Aorta (tissue), 5 donors: ENCODE measurements around the gene LIPK. TPM values are rescaled to one million over a fixed set of nuclear protein-coding genes. Genes with fewer than 3 reads are reported as not detected.

ENCODE experiments used
- ATAC-seq: fragments of 200-7000 bp; cut with Tn5 transposase; one replicate; pipeline ENCODE4 v1.9.1; 2022; ENCODE audit warnings: moderate library complexity; ENCODE audit not compliant: low FRiP score
- DNase-seq, 2 donors: peaks; one replicate each; pipeline ENCODE4 v3.0.0-alpha.2; 2020
- H3K27ac ChIP-seq, 2 donors: one replicate each; pipeline ENCODE4 v1.5.1; 2013; ENCODE audit warnings: low read length in 2 of 2, mild to moderate bottlenecking in 2 of 2, moderate library complexity in 2 of 2, control low read depth in 1 of 2, inconsistent platforms in 1 of 2, low read depth in 1 of 2
- H3K27me3 ChIP-seq, 2 donors: one replicate each; pipeline ENCODE4 v1.6.1; 2013; ENCODE audit warnings: control low read depth in 1 of 2, low read length in 1 of 2, mild to moderate bottlenecking in 1 of 2, moderate library complexity in 1 of 2; ENCODE audit not compliant: insufficient read depth in 2 of 2, control insufficient read depth in 1 of 2
- H3K36me3 ChIP-seq, 2 donors: one replicate each; pipeline ENCODE4 v1.6.1; 2013; ENCODE audit warnings: control low read depth in 1 of 2, low read length in 1 of 2, mild to moderate bottlenecking in 1 of 2; ENCODE audit not compliant: insufficient read depth in 2 of 2, control insufficient read depth in 1 of 2
- H3K4me1 ChIP-seq, 2 donors: one replicate each; pipeline ENCODE4 v1.6.1; 2013; ENCODE audit warnings: low read length in 2 of 2, control low read depth in 1 of 2, mild to moderate bottlenecking in 1 of 2, moderate library complexity in 1 of 2; ENCODE audit not compliant: insufficient read depth in 2 of 2, control insufficient read depth in 1 of 2
- H3K4me3 ChIP-seq, 2 donors: one replicate each; pipeline ENCODE4 v1.5.1; 2013; ENCODE audit warnings: low read length in 2 of 2, control low read depth in 1 of 2, mild to moderate bottlenecking in 1 of 2
- H3K9me3 ChIP-seq: one replicate; pipeline ENCODE4 v1.6.1; 2013; ENCODE audit warnings: mild to moderate bottlenecking, low read length; ENCODE audit not compliant: control insufficient read depth
- WGBS, 2 donors: extraction: QIAGEN DNeasy Blood & Tissue Kit; methylation state at CpG; one replicate each; pipeline ENCODE4 v1.1.7; 2013; 5-methylcytosine and 5-hydroxymethylcytosine counted together
- intact Hi-C, 2 donors: fragments of 100-400 bp; cut with DNase I; formaldehyde crosslinking; loops; one replicate each; pipeline versions ENCODE4 v1.14.2 to v1.15.0; 2022
- polyA plus RNA-seq, 2 donors: library from polyadenylated mRNA; stranded (reverse); fragments of 200-250 nt; gene quantifications; one replicate each; pipeline ENCODE4 v1.2.3, GENCODE V29; 2013
- total RNA-seq, 2 donors: library from RNA; stranded (reverse); fragmentation: NEBNext Ultra II Directional; extraction: Animal tissue kit (Norgen Biotek cat#: 25700); gene quantifications; one replicate each; pipeline ENCODE4 v1.2.1, GENCODE V29; 2021
- donor health status: healthy with polysubstance abuse.
- donor health status: Bipolar disorder and iron deficiency.
- donor health status: DM: no; HTN: no; CAD: no.
- donor health status: DM: no; HTN: no; CAD: no.
- donor health status: DM: yes; HTN: yes; CAD: no.

LIPK gene
- total and polyA plus RNA-seq, 4 donors = not detected

DNA sequence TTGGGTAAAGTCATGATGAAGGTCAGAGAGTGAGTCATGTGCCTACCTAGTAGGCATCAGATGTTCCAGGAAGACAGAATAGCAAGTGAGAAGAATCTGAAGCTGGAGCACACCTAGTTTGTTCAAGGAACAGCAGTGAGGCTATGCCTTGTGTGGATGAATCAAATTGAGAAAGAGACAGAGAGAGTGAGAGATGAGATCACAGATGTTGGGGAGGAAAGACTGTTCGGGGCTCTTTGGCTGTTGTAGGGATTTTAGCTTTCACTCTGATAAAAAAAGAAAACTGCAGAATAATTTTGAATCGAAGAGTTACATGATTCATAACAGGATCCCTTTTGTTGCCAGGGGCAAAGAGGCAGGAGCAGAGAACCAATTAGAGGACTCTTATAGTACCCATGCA lies 35.6 kb upstream of the LIPK start:
- no peak for ATAC-seq
- WGBS, 2 donors = 53 to 74% methylated on average over 2 of the region's 2 CpGs
- H3K27ac ChIP-seq = no peak overlapping the region

DNA sequence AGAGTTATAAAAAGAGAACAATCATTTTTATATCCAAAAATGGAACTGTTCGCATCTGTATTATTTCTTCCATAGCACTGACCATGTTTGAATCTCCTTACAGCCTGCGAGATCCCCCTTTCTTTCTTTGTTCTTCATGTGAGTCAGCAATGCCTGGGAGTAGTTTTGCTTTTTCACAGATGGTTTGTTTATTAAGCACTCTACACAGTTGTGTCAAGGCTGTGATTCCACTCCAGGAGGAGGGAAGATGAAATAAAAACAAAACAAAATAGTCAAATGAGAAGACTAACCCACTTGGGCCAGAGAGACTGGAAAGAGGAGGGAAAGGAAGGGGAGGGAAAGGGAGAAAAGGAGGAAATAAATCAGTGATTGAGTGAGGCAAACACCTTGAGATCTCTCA lies 34.0 kb upstream of the LIPK start:
- Histone ChIP-seq H3K36me3 (no peaks in the 10 kb centered on the region), H3K27me3 (no peaks in the 10 kb centered on the region), H3K27ac (no peak overlapping the region), H3K4me3 (no peak overlapping the region), H3K4me1 (no peaks in the 10 kb centered on the region), H3K9me3 (no peaks in the 10 kb centered on the region)
- intact Hi-C loops = no loop called here
- no peak for ATAC-seq
- WGBS, 2 donors = 59 to 81% methylated on average over 2 of the region's 2 CpGs
- DNase-seq = no peak

More for the DNA sequence above, 35.6 kb upstream of the LIPK start:
- no peak for DNase-seq
- Histone ChIP-seq H3K9me3 (no peaks in the 10 kb centered on the region), H3K4me3 (no peak overlapping the region), H3K36me3 (no peaks in the 10 kb centered on the region), H3K4me1 (no peaks in the 10 kb centered on the region), H3K27me3 (no peaks in the 10 kb centered on the region)
- intact Hi-C loops = no loop called here

DNA sequence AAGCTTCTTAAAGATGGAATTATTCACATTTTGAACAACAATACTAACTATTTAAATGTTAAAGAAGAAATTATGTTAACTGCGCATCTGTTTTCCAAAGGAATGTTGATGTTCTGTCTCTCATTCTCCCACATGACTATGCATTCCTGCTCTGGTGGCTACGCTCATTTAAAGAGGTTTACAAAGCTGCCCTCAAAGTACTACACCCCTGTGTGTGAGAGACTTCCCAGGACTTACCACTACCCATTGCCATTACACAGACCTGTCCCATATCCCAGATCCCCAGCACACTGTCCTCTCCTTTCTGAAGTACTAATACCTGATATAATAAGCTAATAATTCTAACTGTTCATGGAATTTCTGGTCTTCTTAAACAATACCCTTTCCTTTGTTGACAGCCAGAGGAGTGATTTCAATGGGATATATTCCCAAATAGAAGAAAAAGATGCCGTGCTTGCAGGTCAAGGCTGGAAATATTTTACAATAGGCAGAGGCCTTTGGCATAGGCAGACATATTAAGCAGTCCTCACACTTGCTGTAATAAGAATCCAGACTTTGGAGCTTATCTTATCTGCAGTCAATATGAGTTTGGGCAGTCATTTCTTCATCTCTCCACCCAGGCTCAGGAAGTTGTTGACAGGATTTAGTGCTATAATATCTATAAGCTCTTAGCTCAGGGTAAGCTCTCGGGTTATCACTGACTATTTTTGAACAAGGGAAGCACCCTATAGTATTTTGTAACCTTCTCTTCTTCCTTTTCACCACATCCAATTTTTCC lies 29.6 kb upstream of the LIPK start:
- ATAC-seq (no peak), DNase-seq (no peak)
- Histone ChIP-seq H3K4me1 (no peaks in the 10 kb centered on the region), H3K4me3 (no peak overlapping the region), H3K27ac (no peak overlapping the region), H3K36me3 (no peaks in the 10 kb centered on the region), H3K27me3 (no peaks in the 10 kb centered on the region), H3K9me3 (no peaks in the 10 kb centered on the region)
- WGBS, 2 donors = 41 to 63% methylated on average over 4 of the region's 4 CpGs
- intact Hi-C loops = no loop called here

DNA sequence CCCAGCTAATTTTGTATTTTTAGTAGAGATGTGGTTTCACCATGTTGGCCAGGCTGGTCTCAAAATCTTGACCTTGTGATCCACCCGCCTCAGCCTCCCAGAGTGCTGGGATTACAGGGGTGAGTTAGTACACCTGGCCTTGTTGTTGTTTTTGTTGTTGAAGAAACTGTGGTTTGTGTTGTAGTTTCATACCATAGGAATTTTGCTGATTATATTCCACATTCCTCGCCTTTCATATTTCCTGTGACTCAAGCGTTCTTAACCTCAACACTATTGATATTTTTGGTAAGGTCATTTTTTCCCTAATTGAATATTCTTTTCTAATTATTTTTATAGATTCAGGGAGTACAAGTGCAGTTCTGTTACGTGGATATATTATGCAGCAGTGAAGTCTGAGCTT lies 25.1 kb upstream of the LIPK start:
- Histone ChIP-seq H3K4me3 (no peak overlapping the region), H3K36me3 (no peaks in the 10 kb centered on the region), H3K27ac (no peak overlapping the region), H3K9me3 (no peaks in the 10 kb centered on the region), H3K4me1 (no peaks in the 10 kb centered on the region), H3K27me3 (no peaks in the 10 kb centered on the region)
- DNase-seq (no peak), ATAC-seq (no peak)
- intact Hi-C loops = no loop called here
- WGBS, 2 donors = 83 to 85% methylated on average over 4 of the region's 4 CpGs

DNA sequence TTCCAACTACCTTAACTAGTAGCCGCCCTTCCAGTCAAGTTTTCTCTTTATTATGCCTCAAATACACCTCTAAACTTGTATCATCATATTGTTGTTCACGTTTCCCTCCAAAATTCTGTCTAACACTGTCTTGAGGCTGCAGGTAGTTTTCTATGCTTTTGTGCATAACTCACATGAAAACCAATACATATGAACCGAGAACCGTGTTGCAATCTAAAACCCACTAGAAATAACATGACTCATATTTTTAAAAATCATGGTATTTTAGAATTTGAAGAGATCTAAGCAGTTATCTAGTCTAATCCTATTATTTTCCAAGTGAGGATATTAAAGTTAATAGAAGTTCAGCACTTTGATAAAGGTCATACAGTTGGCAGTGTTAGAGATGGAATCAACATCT lies 23.6 kb upstream of the LIPK start:
- H3K27me3 ChIP-seq = no peaks in the 10 kb centered on the region
- H3K27ac ChIP-seq = no peak overlapping the region
- H3K9me3 ChIP-seq = no peaks in the 10 kb centered on the region
- H3K4me3 ChIP-seq = no peak overlapping the region
- no peaks in the 10 kb centered on the region for H3K4me1 ChIP-seq
- intact Hi-C loops = no loop called here
- no peak for DNase-seq
- WGBS, 2 donors = 73% methylated on average over 4 of the region's 4 CpGs
- no peaks in the 10 kb centered on the region for H3K36me3 ChIP-seq
- no peak for ATAC-seq

DNA sequence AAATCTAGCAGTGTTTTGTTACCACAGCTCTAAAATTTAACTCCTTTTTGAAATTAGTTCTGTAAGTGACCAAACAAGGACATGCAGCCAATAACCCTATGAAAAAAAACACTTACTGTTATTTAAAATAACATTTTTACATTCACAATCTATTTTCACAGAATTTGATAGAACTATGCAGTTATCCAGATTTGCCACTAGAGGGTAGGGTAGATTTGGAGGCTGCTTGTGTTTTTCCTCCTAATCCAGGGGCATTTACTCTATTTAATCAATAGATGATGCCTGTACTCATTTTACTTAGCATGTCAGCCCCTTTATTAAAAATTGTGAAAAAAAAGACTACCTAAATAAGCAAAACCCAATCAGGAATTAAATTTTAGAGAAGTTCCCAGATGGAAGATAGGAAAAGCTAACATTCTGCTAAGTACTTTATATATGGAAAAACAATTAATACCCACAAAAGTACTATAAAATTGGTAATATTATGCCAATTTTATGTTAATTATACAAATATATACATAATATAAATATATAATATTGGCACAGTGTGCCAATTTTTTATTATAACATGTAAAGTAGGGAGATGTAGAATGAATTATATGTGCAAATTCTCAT lies 18.1 kb upstream of the LIPK start:
- DNase-seq (no peak), ATAC-seq (no peak)
- Histone ChIP-seq H3K4me3 (no peak overlapping the region), H3K9me3 (no peaks in the 10 kb centered on the region), H3K36me3 (no peaks in the 10 kb centered on the region), H3K27ac (no peak overlapping the region), H3K4me1 (no peaks in the 10 kb centered on the region), H3K27me3 (no peaks in the 10 kb centered on the region)
- intact Hi-C loops = no loop called here

DNA sequence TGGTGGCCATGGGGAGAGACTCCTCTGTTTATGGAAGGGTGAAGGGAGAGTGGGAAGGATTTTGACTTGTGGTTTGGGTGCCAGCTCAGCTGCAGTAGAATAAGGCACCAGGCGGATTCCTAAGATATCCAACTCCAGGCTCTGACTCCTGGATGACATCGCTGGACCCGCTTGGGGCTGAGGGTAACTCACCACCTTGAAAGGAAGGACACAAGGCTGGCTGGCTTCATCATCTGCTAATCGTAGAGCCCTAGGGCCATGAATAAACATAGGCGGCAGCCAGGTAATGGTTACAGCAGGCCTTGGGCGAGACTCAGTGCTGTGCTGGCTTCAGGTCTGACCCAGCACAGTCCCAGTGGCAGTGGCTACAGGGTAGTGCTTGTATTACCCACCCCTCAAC lies 16.7 kb upstream of the LIPK start:
- ATAC-seq (no peak), DNase-seq (no peak)
- WGBS, 2 donors = 93 to 94% methylated on average over 6 of the region's 6 CpGs
- Histone ChIP-seq H3K9me3 (no peaks in the 10 kb centered on the region), H3K36me3 (no peaks in the 10 kb centered on the region), H3K4me1 (no peaks in the 10 kb centered on the region), H3K27me3 (no peaks in the 10 kb centered on the region), H3K27ac (no peak overlapping the region), H3K4me3 (no peak overlapping the region)
- intact Hi-C loops = no loop called here

DNA sequence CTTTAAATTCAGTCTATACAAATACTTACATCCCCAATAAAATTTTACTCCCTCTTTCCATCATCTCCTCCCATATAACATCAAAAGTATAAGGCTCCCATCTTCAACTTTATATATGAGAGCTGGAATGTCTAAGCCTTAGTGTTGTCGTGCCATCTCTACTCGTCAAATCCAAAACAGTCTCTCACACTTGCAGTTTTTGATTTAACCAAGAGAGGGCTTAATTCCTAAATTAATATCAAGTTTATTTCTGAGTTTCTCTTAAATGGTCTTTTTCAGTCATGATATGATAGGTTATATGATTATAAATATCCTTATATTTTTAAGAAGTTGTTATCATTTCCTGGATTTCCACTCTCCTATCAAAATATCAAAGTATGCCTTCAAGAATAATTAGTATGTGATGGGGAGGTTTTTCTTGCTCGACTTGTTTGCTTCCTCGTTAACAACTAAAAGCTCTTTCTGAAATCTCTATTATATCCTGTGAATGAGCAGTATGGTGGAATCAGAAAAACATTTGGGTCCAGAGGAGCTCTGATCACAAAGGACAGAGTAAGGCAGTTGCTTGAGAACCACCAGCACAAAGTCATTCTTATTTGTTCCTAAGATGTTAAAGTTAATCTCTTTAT lies 12.5 kb upstream of the LIPK start:
- 50 to 55% methylated on average over 4 of the region's 4 CpGs for WGBS, 2 donors
- no peak for DNase-seq
- H3K36me3 ChIP-seq = no peaks in the 10 kb centered on the region
- no peaks in the 10 kb centered on the region for H3K9me3 ChIP-seq
- intact Hi-C loops = no loop called here
- H3K27ac ChIP-seq = no peak overlapping the region
- H3K4me3 ChIP-seq = no peak overlapping the region
- no peak for ATAC-seq
- no peaks in the 10 kb centered on the region for H3K4me1 ChIP-seq
- no peaks in the 10 kb centered on the region for H3K27me3 ChIP-seq
